ENCODE data around the gene DAW1. TPM values are rescaled to one million over a fixed set of nuclear protein-coding genes. Genes with fewer than 3 reads are reported as not detected.

Gene DAW1
- total RNA-seq, 1 experiment from 2014 or later = 0.20 TPM

GRCh38 chr2:227960317-227960716, 88.9 kb downstream of the DAW1 start:
- Histone ChIP-seq H3K79me2 (ENCODE audit: insufficient read depth, low read length) (no peaks in the 10 kb centered on the region), H3K4me1 (ENCODE audit: control insufficient read depth in 1 of 2, insufficient read depth in 2 of 2, low read length in 2 of 2) (no peaks in the 10 kb centered on the region), H3K9me3 (ENCODE audit: control insufficient read depth in 1 of 2, insufficient read depth in 1 of 2, low read depth in 1 of 2, low read length in 2 of 2) (no peaks in the 10 kb centered on the region), H2AFZ (ENCODE audit: low read depth, low read length, poor library complexity, severe bottlenecking) (no peak overlapping the region), H3K27me3 (ENCODE audit: insufficient read depth, low read length) (no peaks in the 10 kb centered on the region), H3K9ac (ENCODE audit: low read length) (no peak overlapping the region), H3K4me3 (replicated peaks in 1 of 2; ENCODE audit: low read depth in 1 of 2, low read length in 2 of 2) (no peak overlapping the region), H3K27ac (ENCODE audit: low read depth, low read length) (no peak overlapping the region), H3K4me2 (ENCODE audit: low read length) (no peak overlapping the region), H3K36me3 (ENCODE audit: control insufficient read depth in 1 of 2, insufficient read depth in 2 of 2, low read length in 2 of 2) (no peaks in the 10 kb centered on the region), H4K20me1 (ENCODE audit: insufficient read depth) (no peaks in the 10 kb centered on the region), H3K9me2 (ENCODE audit: insufficient read depth) (0 out of 2 replicates have a peak, but pooled peaks cover 3% of the 10 kb centered on the region)
- DNase-seq (ENCODE audit: low read depth, low spot score) (no peak), ATAC-seq (no peak)
- CTCF ChIA-PET = no interaction called here
- POLR2A ChIA-PET = no interaction called here
- intact Hi-C loops (cut with micrococcal nuclease) = no loop called here
- BruUV-seq (replicated peaks) = no TSS peak
- RAD21 ChIA-PET (ENCODE audit: low non-redundant PET in 1 of 2, low total read pairs in 2 of 2, uncharacterized antibody in 2 of 2, unreplicated experiment in 2 of 2) = no interaction called here
- TF ChIP-seq EZH2 (IDR thresholded peaks at IDR 0.05) (no peak), SIN3A (IDR thresholded peaks at IDR 0.05; ENCODE audit: low read depth) (no peak), SP1 (IDR thresholded peaks at IDR 0.05; ENCODE audit: low read depth) (no peak), CTCF (IDR thresholded peaks at IDR 0.05 in 2 of 3, conservative IDR thresholded peaks at IDR 0.05 in 1 of 3; ENCODE audit: borderline replicate concordance in 1 of 3, insufficient read depth in 1 of 3, low read depth in 2 of 3, low read length in 2 of 3) (no peak), CEBPB (IDR thresholded peaks at IDR 0.05; ENCODE audit: low read depth) (no peak), POLR2A (IDR thresholded peaks at IDR 0.05; ENCODE audit: borderline replicate concordance, extremely low read depth, insufficient read depth, insufficient read length) (no peak), ZBTB33 (IDR thresholded peaks at IDR 0.05; ENCODE audit: extremely low read depth, insufficient replicate concordance, low read length) (no peak), YY1 (IDR thresholded peaks at IDR 0.05; ENCODE audit: extremely low read depth, insufficient replicate concordance, low read depth, low read length) (no peak), MAX (IDR thresholded peaks at IDR 0.05) (no peak), EZH2phosphoT487 (IDR thresholded peaks at IDR 0.05; ENCODE audit: borderline replicate concordance) (no peak), JUND (IDR thresholded peaks at IDR 0.05) (no peak), POLR2AphosphoS5 (IDR thresholded peaks at IDR 0.05; ENCODE audit: low read depth, low read length) (no peak), TCF7L2 (IDR thresholded peaks at IDR 0.05; ENCODE audit: borderline replicate concordance, extremely low read depth, insufficient read depth, insufficient read length) (no peak), CBX3 (IDR thresholded peaks at IDR 0.05; ENCODE audit: low read depth) (no peak), ZNF274 (IDR thresholded peaks at IDR 0.05; ENCODE audit: low read depth, low read length) (no peak), REST (IDR thresholded peaks at IDR 0.05; ENCODE audit: low read depth) (no peak), FOSL1 (IDR thresholded peaks at IDR 0.05; ENCODE audit: low read depth) (no peak), ELF1 (IDR thresholded peaks at IDR 0.05; ENCODE audit: borderline replicate concordance, low read depth) (no peak)
